ENCODE results near the gene RBM47. TPM values are rescaled to one million over a fixed set of nuclear protein-coding genes. Genes with fewer than 3 reads are reported as not detected.

Gene RBM47
- total RNA-seq, 1 donor = 2.2 TPM

DNA sequence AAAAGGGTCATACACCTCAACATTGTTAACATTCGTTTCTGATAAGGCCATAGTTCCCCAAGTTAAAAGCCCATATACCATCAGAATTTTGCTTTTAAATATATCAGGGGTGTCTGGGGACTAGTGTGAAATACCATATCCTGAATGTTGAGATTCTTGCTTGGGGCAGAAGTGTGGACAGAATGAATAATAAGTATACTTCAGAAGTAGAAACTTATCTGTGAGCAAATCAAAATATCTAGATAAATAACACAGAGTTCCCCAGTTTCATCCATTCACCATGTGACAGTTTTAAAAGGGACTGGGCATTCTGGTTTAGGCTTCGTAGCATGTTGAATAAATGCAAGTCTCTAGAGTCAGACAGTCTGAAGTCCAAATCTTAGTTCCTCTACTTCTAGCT, 184.0 kb downstream of the RBM47 start:
- Histone ChIP-seq H3K27me3 (ENCODE audit: insufficient read depth, low read length) (no peaks in the 10 kb centered on the region), H3K4me3 (ENCODE audit: insufficient read depth, low read length) (no peak overlapping the region), H3K27ac (ENCODE audit: low read depth, low read length) (no peak overlapping the region), H3K4me2 (ENCODE audit: insufficient read depth, low read length) (no peak overlapping the region), H3K79me2 (ENCODE audit: insufficient read depth, low read length) (no peaks in the 10 kb centered on the region), H4K20me1 (ENCODE audit: insufficient read depth, low read length) (no peaks in the 10 kb centered on the region), H3K4me1 (ENCODE audit: insufficient read depth, low read length) (no peaks in the 10 kb centered on the region), H2AFZ (ENCODE audit: low read length) (no peak overlapping the region), H3K9me3 (ENCODE audit: low read depth, low read length) (no peaks in the 10 kb centered on the region), H3K36me3 (ENCODE audit: insufficient read depth, low read length) (no peaks in the 10 kb centered on the region)
- no peak for DNase-seq (ENCODE audit: insufficient read length, low spot score, missing footprints)
- TF ChIP-seq, protein P1, sequence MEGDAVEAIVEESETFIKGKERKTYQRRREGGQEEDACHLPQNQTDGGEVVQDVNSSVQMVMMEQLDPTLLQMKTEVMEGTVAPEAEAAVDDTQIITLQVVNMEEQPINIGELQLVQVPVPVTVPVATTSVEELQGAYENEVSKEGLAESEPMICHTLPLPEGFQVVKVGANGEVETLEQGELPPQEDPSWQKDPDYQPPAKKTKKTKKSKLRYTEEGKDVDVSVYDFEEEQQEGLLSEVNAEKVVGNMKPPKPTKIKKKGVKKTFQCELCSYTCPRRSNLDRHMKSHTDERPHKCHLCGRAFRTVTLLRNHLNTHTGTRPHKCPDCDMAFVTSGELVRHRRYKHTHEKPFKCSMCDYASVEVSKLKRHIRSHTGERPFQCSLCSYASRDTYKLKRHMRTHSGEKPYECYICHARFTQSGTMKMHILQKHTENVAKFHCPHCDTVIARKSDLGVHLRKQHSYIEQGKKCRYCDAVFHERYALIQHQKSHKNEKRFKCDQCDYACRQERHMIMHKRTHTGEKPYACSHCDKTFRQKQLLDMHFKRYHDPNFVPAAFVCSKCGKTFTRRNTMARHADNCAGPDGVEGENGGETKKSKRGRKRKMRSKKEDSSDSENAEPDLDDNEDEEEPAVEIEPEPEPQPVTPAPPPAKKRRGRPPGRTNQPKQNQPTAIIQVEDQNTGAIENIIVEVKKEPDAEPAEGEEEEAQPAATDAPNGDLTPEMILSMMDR (IDR thresholded peaks at IDR 0.05; ENCODE audit: extremely low read depth, low read depth, low read length) = no peak

DNA sequence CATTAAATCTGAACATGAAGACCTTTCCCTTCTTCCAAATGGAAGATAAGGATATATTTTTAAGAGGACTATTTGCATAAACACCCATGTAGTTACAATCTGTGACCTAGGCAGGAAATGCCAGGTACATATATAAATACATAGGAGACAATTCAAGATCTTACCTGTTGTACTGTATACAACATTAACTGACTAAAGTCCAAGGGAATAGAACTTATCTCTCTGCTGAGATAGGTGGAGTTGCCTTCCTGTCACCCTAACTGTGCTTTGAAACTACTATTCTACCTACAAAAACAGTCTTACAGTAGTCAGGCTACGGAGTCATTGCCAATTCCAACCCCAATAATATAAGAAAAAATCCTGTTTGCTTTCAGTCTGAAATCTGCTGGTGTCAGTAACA, 188.2 kb downstream of the RBM47 start:
- TF ChIP-seq, protein P1 (IDR thresholded peaks at IDR 0.05; ENCODE audit: extremely low read depth, low read depth, low read length) = no peak

DNA sequence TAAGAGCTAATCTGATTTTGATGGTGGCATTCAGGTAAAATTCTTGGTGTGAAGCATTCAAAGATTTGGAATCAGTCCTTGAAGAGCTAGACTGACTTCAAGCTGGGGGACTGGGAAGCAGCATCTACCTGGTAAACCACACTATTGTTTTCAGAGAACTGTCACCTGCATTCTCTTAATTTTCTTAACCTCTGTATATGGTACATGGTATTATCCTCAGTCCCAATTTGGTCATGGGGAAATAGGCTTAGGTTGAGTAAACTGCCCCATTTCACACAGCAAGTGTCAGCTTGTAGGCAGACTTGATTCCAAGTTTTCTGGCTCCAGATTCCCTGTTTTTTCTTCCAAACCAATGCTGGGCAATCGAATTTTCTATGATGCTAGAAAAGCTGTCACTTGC, 190.1 kb downstream of the RBM47 start:
- Histone ChIP-seq H3K4me3 (ENCODE audit: insufficient read depth, low read length) (no peak overlapping the region), H3K9me3 (ENCODE audit: low read depth, low read length) (no peaks in the 10 kb centered on the region), H3K4me2 (ENCODE audit: insufficient read depth, low read length) (no peak overlapping the region), H3K27ac (ENCODE audit: low read depth, low read length) (no peak overlapping the region), H3K79me2 (ENCODE audit: insufficient read depth, low read length) (no peaks in the 10 kb centered on the region), H3K36me3 (ENCODE audit: insufficient read depth, low read length) (no peaks in the 10 kb centered on the region), H2AFZ (ENCODE audit: low read length) (no peak overlapping the region), H3K4me1 (ENCODE audit: insufficient read depth, low read length) (no peaks in the 10 kb centered on the region), H3K27me3 (ENCODE audit: insufficient read depth, low read length) (peaks cover 5% of the 10 kb centered on the region), H4K20me1 (ENCODE audit: insufficient read depth, low read length) (no peaks in the 10 kb centered on the region)
- TF ChIP-seq, protein P1 (IDR thresholded peaks at IDR 0.05; ENCODE audit: extremely low read depth, low read depth, low read length) = no peak
- DNase-seq (ENCODE audit: insufficient read length, low spot score, missing footprints) = no peak

More for the DNA sequence above, 188.2 kb downstream of the RBM47 start:
- DNase-seq (ENCODE audit: insufficient read length, low spot score, missing footprints) = no peak
- peaks cover 5% of the 10 kb centered on the region for H3K27me3 ChIP-seq (ENCODE audit: insufficient read depth, low read length)
- H3K36me3 ChIP-seq (ENCODE audit: insufficient read depth, low read length) = no peaks in the 10 kb centered on the region
- H2AFZ ChIP-seq (ENCODE audit: low read length) = no peak overlapping the region
- H3K4me1 ChIP-seq (ENCODE audit: insufficient read depth, low read length) = no peaks in the 10 kb centered on the region
- no peaks in the 10 kb centered on the region for H3K79me2 ChIP-seq (ENCODE audit: insufficient read depth, low read length)
- no peak overlapping the region for H3K4me3 ChIP-seq (ENCODE audit: insufficient read depth, low read length)
- H3K4me2 ChIP-seq (ENCODE audit: insufficient read depth, low read length) = no peak overlapping the region
- H3K27ac ChIP-seq (ENCODE audit: low read depth, low read length) = no peak overlapping the region
- H3K9me3 ChIP-seq (ENCODE audit: low read depth, low read length) = no peaks in the 10 kb centered on the region
- no peaks in the 10 kb centered on the region for H4K20me1 ChIP-seq (ENCODE audit: insufficient read depth, low read length)

- DNase-seq (ENCODE audit: insufficient read length, low spot score, missing footprints) = no peak
- no peak overlapping the region for H3K27ac ChIP-seq (ENCODE audit: low read depth, low read length)
- H3K36me3 ChIP-seq (ENCODE audit: insufficient read depth, low read length) = no peaks in the 10 kb centered on the region
- peaks cover 5% of the 10 kb centered on the region for H3K27me3 ChIP-seq (ENCODE audit: insufficient read depth, low read length)
- no peaks in the 10 kb centered on the region for H3K4me1 ChIP-seq (ENCODE audit: insufficient read depth, low read length)
- H3K9me3 ChIP-seq (ENCODE audit: low read depth, low read length) = no peaks in the 10 kb centered on the region
- H3K4me2 ChIP-seq (ENCODE audit: insufficient read depth, low read length) = no peak overlapping the region
- TF ChIP-seq, protein P1 (IDR thresholded peaks at IDR 0.05; ENCODE audit: extremely low read depth, low read depth, low read length) = no peak
- no peak overlapping the region for H2AFZ ChIP-seq (ENCODE audit: low read length)
- no peaks in the 10 kb centered on the region for H4K20me1 ChIP-seq (ENCODE audit: insufficient read depth, low read length)
- no peaks in the 10 kb centered on the region for H3K79me2 ChIP-seq (ENCODE audit: insufficient read depth, low read length)
- no peak overlapping the region for H3K4me3 ChIP-seq (ENCODE audit: insufficient read depth, low read length)
Observed at GRCh38 chr4:40438384-40439026, 191.2 kb downstream of the RBM47 start.
